B cell (primary cell): Measurements from ENCODE around the gene NRAS. TPM values are rescaled to one million over a fixed set of nuclear protein-coding genes. Genes with fewer than 3 reads are reported as not detected.

Source experiments
- ATAC-seq: fragments of 200-7000 bp; cut with Tn5 transposase; one replicate; pipeline ENCODE4 v1.10.0; 2021; ENCODE audit warnings: low read depth, mild to moderate bottlenecking, moderate number of reproducible peaks, moderate library complexity
- CTCF ChIA-PET: fragments of 350-600 bp; sonication (Branson Sonifier 250); formaldehyde crosslinking; loops from one replicate; lab custom pipeline; 2021; ENCODE audit warnings: antibody characterized with exemption, inconsistent platforms; lab: Charles Lee
- POLR2A ChIA-PET: fragments of 350-600 bp; sonication (Branson Sonifier 250); formaldehyde crosslinking; loops from one replicate; lab custom pipeline; 2021; ENCODE audit warnings: antibody characterized with exemption; lab: Charles Lee
- DNase-seq: peaks from one replicate; pipeline ENCODE4 v3.0.0; 2013
- H2AFZ ChIP-seq: 2 replicates; pipeline ENCODE4 v1.6.1; 2012; ENCODE audit warnings: mild to moderate bottlenecking, low read depth, low read length; ENCODE audit not compliant: insufficient read depth, poor library complexity, severe bottlenecking
- H3K27ac ChIP-seq, 2 donors: 1 replicate in 1 of 2; 2 replicates in 1 of 2; pipeline ENCODE4 v1.5.1; 2012 to 2013; ENCODE audit warnings: low read length in 2 of 2, mild to moderate bottlenecking in 2 of 2, moderate library complexity in 1 of 2
- H3K27me3 ChIP-seq, 4 experiments: fragments of 200-600 bp in 1 of 4; sonication (generic) in 1 of 4; replicated peaks in 1 of 4; 1 replicate in 2 of 4; 2 replicates in 2 of 4; pipeline versions ENCODE4 v1.6.1 to v1.7.0; 2013 to 2016; ENCODE audit warnings: low read length in 3 of 4, mild to moderate bottlenecking in 2 of 4, mixed read lengths in 1 of 4, moderate library complexity in 1 of 4; ENCODE audit not compliant: insufficient read depth in 4 of 4, control insufficient read depth in 3 of 4; ENCODE audit errors: control extremely low read depth in 1 of 4
- H3K36me3 ChIP-seq, 2 experiments: replicated peaks in 1 of 2; 1 replicate in 1 of 2; 2 replicates in 1 of 2; pipeline versions ENCODE4 v1.6.1 to v1.7.1; 2013; ENCODE audit warnings: low read length in 1 of 2; ENCODE audit not compliant: insufficient read depth in 2 of 2, control insufficient read depth in 1 of 2; ENCODE audit errors: control extremely low read depth in 1 of 2, extremely low read depth in 1 of 2
- H3K4me1 ChIP-seq, 2 donors: fragments of 200-600 bp in 1 of 2; sonication (generic) in 1 of 2; 1 replicate in 1 of 2; 2 replicates in 1 of 2; pipeline versions ENCODE4 v1.5.1 to v1.6.1; 2013 to 2017; ENCODE audit warnings: low read length in 2 of 2; ENCODE audit not compliant: control insufficient read depth in 2 of 2, insufficient read depth in 2 of 2
- H3K4me2 ChIP-seq: replicated peaks from 2 replicates; pipeline ENCODE3; 2012; ENCODE audit warnings: mild to moderate bottlenecking, low read depth, low read length; ENCODE audit not compliant: poor library complexity, severe bottlenecking
- H3K4me3 ChIP-seq, 5 experiments: fragments of 200-600 bp in 1 of 5; sonication (generic) in 1 of 5; 1 replicate in 3 of 5; 2 replicates in 2 of 5; pipeline versions ENCODE4 v1.5.1 to v1.7.0; 2011 to 2016; ENCODE audit warnings: low read length in 4 of 5, mild to moderate bottlenecking in 4 of 5, low read depth in 2 of 5, control low read depth in 1 of 5, moderate library complexity in 1 of 5; ENCODE audit not compliant: insufficient read depth in 1 of 5; ENCODE audit errors: control extremely low read depth in 1 of 5, extremely low read depth in 1 of 5
- H3K79me2 ChIP-seq: fragments of 200-600 bp; sonication (generic); one replicate; pipeline ENCODE4 v1.6.0; 2016; ENCODE audit warnings: low read length; ENCODE audit not compliant: control insufficient read depth, insufficient read depth
- H3K9ac ChIP-seq: fragments of 200-600 bp; sonication (generic); 2 replicates; pipeline ENCODE4 v1.6.1; 2017; ENCODE audit warnings: mild to moderate bottlenecking, low read length, moderate library complexity
- H3K9me3 ChIP-seq, 3 donors: one replicate each; pipeline versions ENCODE4 v1.6.1 to v1.7.1; 2013; ENCODE audit warnings: low read length in 2 of 3; ENCODE audit not compliant: control insufficient read depth in 2 of 3, insufficient read depth in 1 of 3; ENCODE audit errors: control extremely low read depth in 1 of 3
- H4K20me1 ChIP-seq: 2 replicates; pipeline ENCODE4 v1.6.0; 2012; ENCODE audit warnings: mild to moderate bottlenecking, low read length; ENCODE audit not compliant: insufficient read depth, control insufficient read depth, poor library complexity, severe bottlenecking
- H3K27ac Mint-ChIP-seq: one replicate; pipeline ENCODE4 v1.8.0; 2021; ENCODE audit warnings: mixed read lengths
- H3K27me3 Mint-ChIP-seq: one replicate; pipeline ENCODE4 v1.8.0; 2021; ENCODE audit warnings: mixed read lengths
- H3K4me1 Mint-ChIP-seq: one replicate; pipeline ENCODE4 v1.8.0; 2021; ENCODE audit warnings: mixed read lengths
- H3K4me3 Mint-ChIP-seq: one replicate; pipeline ENCODE4 v1.8.0; 2021; ENCODE audit warnings: mixed read lengths
- H3K9me3 Mint-ChIP-seq: one replicate; pipeline ENCODE4 v1.8.0; 2022; ENCODE audit warnings: mixed read lengths; ENCODE audit not compliant: insufficient read depth
- EZH2 ChIP-seq: IDR thresholded peaks from 2 replicates; pipeline ENCODE4 v1.6.1; 2012; ENCODE audit warnings: borderline replicate concordance, low read depth, mild to moderate bottlenecking, moderate library complexity, low read length; ENCODE audit not compliant: insufficient read depth, poor library complexity, severe bottlenecking
- WGBS: methylation state at CpG from one replicate; pipeline ENCODE4 v1.1.5; 2013; ENCODE audit warnings: missing lambda C conversion rate; ENCODE audit not compliant: insufficient coverage; 5-methylcytosine and 5-hydroxymethylcytosine counted together
- intact Hi-C: fragments of 100-400 bp; cut with micrococcal nuclease; formaldehyde crosslinking; loops from one replicate; pipeline ENCODE4 v1.10.0; 2022
- polyA minus RNA-seq: library from RNA; depleted of rRNA, polyadenylated mRNA; stranded (reverse); fragments of >200 nt; gene quantifications from 2 replicates; pipeline ENCODE4 v1.2.3, GENCODE V29; 2012
- polyA plus RNA-seq: library from polyadenylated mRNA; depleted of rRNA; stranded (reverse); fragments of >200 nt; gene quantifications from 2 replicates; pipeline ENCODE4 v1.2.3, GENCODE V29; 2012
- total RNA-seq, 2 donors: library from RNA; stranded (reverse); fragments of 120-200 nt in 1 of 2; gene quantifications; 1 replicate in 1 of 2; 2 replicates in 1 of 2; pipeline versions ENCODE4 v1.2.3 to v1.2.4, GENCODE V29; 2013 to 2022
- TF ChIP-seq, protein P1 (sequence below): fragments of 200-600 bp; IDR thresholded peaks from one replicate; pipeline ENCODE4 v1.8.0; 2022; ENCODE audit warnings: antibody characterized with exemption, mild to moderate bottlenecking

The NRAS gene
- total RNA-seq (35.0 and 35.3 TPM in 2 replicates), polyA plus RNA-seq (9.8 and 27.8 TPM in 2 replicates), polyA minus RNA-seq (16.4 and 26.2 TPM in 2 replicates)
- 50.3 TPM for total RNA-seq (2013)

- Histone ChIP-seq H3K4me1 (peaks cover 15 to 16% of the 10 kb centered on the region in 2 donors), H3K27ac (peak within 1 kb of the TSS; percentile 97), H4K20me1 (no peaks in the 10 kb centered on the region), H3K79me2 (peaks cover 35% of the 10 kb centered on the region), H3K9me3 (no peaks in the 10 kb centered on the region), H3K36me3 (peaks cover 8 to 68% of the 10 kb centered on the region in 2 experiments), H3K9ac (peak within 1 kb of the TSS; percentile 94), H3K4me2 (peak within 1 kb of the TSS; percentile 72), H3K27me3 (no peaks in the 10 kb centered on the region), H2AFZ (peak within 1 kb of the TSS; percentile 61), H3K4me3 (peak within 1 kb of the TSS; percentile 69 to 95 (median 89))
- H3K4me1 Mint-ChIP-seq = peaks cover 29% of the 10 kb centered on the region
- DNase-seq (peak; percentile 96), ATAC-seq (peak; percentile 96)
- H3K27ac Mint-ChIP-seq = peak within 1 kb of the TSS; percentile 99
- ChIA-PET CTCF (interaction anchor here (0.6 to 1.6 kb wide), 3 partner anchors 41 to 236 kb away, joined by 3 to 4 read pairs (median 4); partner anchors contain the start of gene CSDE1), POLR2A (interaction anchor here (0.5 to 1.7 kb wide), 5 partner anchors 26 to 205 kb away, joined by 3 to 6 read pairs (median 5); partner anchors contain the start of genes CSDE1, DENND2C, SIKE1 and TRIM33)
- TF ChIP-seq, protein P1, sequence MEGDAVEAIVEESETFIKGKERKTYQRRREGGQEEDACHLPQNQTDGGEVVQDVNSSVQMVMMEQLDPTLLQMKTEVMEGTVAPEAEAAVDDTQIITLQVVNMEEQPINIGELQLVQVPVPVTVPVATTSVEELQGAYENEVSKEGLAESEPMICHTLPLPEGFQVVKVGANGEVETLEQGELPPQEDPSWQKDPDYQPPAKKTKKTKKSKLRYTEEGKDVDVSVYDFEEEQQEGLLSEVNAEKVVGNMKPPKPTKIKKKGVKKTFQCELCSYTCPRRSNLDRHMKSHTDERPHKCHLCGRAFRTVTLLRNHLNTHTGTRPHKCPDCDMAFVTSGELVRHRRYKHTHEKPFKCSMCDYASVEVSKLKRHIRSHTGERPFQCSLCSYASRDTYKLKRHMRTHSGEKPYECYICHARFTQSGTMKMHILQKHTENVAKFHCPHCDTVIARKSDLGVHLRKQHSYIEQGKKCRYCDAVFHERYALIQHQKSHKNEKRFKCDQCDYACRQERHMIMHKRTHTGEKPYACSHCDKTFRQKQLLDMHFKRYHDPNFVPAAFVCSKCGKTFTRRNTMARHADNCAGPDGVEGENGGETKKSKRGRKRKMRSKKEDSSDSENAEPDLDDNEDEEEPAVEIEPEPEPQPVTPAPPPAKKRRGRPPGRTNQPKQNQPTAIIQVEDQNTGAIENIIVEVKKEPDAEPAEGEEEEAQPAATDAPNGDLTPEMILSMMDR = no peak
- no peak for TF ChIP-seq EZH2
- H3K27me3 Mint-ChIP-seq = no peaks in the 10 kb centered on the region
- no peaks in the 10 kb centered on the region for H3K9me3 Mint-ChIP-seq
- peak within 1 kb of the TSS; percentile 99 for H3K4me3 Mint-ChIP-seq
- under 1% methylated on average over 38 of the region's 38 CpGs for WGBS
- intact Hi-C loops = loop anchor here (1.0 to 10.0 kb wide), 9 partner anchors 41 to 2002 kb away; partner anchors contain the start of genes BCAS2, CSDE1, DENND2C and PPM1J
These were observed at the start of gene NRAS for GRCh38 chr1:114716304-114717170. NRAS (minus strand) TSS chr1:114716771; CDS start chr1:114716160, 611 bp downstream.
